NK-92 (cell line): ENCODE measurements around the gene BRD4.

ENCODE experiments used
- DNase-seq: peaks from one replicate; lab custom pipeline; 2025; ENCODE audit not compliant: unreplicated experiment; lab: John Stamatoyannopoulos, UW

The BRD4 gene

DNA sequence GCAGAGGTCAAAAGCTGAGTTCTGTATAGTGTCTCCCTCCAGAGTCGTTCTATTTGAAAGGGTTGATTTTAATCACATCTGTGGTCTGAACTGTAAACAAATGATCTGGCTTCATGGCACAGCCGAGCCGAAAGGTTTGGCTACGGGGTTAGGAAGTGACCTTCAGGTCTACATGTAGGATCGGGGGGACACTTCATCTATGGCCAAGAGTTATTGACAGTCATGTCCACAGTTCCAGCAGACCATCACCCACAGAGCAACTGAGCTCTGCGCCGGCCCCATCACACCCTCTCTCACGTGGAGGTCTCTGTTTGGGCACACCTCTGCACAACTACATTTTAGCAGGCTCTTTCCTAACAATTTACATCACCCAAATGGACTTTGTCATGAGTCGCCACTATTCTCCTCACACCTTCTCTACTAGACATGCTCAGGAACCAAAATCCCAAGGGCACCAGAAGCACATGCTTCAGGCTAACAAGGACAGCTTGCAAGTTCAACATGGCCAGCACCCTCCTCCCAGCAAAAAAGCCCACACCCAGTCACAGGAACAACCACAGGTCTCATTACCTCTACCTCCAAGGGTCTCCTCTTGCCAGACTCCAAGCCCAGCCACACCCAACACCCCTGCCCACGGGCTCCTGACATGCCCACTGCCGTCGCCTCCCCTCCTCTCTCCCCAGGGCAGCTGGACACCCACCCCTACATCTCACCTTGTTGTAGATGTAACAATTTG lies 64.0 kb downstream of the BRD4 start:
- DNase-seq: no peak

DNA sequence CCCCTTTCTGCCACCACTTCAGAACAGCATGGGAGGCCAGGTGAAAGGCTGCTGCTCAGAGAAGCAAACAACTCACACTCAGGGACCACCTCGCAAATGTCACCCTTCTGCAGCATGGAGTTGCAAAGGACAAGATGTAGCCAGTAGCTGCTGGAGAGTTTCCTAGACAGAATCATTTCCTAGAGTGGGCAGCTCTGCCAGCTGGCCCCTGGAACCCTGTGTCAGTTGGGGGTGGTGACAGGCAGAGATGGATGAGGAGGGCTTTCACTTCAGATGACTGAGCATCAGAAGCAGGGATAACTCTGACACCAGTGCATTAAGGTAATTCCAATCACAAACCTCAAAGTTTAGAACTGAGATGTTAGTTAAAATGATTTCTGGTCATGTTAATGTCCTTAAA lies 65.7 kb downstream of the BRD4 start:
- DNase-seq: no peak

DNA sequence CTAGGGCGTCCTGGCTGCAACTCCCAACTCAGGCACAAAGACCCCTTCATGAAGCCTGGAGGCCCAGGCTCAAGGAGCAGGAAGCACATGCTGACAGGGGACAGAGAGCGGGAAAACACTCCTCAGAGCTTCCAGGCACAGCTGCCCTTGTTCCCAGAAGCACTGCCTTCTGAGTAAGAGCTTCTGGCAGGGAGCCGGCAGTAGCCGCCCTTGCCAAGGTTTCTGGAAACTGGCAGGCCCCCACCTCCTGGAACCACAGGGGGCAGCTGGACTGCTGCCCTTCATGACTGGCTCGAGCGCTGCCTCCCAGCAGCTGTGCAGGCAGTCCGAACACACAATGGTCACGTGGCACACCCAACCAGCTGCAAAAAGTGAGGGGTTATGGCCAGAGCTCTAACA lies 66.5 kb downstream of the BRD4 start:
- no peak for DNase-seq

DNA sequence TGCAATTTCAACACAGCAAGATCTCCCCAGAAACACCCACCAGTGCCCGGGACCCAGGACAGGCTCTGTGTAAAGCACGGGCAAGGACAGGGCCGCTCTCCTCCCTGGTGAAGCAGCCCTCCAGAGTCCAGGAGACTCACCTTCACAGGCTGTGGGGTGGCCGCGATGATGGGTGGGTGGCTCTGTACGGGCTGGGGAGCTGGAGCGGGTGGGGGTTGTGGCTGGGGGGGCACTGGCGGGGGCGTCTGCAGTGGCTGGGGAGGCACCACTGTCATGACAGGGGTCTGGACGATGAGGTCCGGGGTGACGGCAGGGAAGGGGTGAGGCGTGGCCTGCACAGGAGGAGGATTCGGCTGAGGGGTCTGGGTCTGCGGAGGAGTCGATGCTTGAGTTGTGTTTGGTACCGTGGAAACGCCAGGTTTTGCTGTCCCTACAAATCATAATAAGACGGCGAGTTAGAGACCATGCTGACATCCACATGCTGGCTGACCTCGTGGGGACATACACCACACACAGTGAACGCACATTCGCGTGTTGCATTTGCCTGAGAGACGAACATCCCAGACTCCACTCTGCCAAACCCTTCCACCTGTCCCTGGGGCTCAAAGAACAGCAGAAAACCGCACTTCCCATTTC lies 67.0 kb downstream of the BRD4 start:
- no peak for DNase-seq

DNA sequence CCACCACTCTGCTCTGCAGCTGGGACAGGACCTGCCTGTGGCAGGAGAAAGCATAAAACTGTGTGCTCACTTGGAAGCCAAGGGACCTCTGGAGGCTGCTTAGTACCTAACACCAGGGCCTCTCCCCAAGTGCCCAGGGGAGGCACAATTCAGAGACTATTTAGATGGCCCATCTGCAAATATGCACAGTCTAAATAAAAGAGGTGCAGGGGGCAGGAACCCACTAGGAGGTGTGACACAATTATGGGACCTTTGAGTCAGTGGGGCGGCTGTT lies 67.5 kb downstream of the BRD4 start:
- DNase-seq: no peak

DNA sequence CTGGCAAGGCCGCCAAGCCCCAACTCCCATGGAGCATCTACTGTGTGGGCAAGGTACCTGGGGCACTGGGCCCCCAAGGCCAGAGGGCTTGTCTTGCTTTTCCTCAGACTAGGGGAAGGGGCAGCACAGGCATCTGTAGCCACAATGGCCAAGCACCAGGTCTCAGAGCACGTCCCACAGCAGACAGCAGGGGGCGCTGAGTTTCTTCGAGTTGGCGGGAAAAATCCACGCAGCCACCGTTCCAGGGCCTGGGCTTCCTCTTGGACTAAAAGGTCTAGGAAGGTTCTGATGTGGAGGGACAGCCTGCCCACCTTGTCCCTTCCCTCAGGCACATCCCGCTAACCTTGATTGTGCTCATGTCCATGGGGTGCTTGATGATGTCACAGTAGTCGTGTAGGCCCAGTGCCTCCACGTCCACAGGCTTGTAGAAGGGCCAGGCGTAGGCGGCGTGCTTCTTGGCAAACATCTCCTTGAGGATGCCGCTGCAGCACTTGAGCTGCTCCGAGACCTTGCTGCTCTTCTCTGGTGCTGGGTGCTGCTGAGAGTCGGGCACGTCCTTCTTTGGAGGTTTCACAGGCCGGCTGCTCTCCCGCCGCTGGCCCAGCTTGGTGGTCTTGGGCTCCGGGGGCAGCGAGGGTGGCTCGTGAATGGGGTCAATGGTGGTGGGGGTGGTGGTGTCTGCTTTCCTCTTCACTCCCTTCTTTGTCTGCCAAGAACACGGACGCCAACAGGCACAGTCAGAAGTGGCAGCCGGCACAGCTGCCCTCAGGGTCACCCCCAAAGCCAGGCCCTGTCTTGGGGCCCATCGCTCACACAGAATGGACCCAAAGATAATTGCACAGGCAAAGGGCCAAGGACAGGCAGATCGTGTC lies 68.0 kb downstream of the BRD4 start:
- no peak for DNase-seq

DNA sequence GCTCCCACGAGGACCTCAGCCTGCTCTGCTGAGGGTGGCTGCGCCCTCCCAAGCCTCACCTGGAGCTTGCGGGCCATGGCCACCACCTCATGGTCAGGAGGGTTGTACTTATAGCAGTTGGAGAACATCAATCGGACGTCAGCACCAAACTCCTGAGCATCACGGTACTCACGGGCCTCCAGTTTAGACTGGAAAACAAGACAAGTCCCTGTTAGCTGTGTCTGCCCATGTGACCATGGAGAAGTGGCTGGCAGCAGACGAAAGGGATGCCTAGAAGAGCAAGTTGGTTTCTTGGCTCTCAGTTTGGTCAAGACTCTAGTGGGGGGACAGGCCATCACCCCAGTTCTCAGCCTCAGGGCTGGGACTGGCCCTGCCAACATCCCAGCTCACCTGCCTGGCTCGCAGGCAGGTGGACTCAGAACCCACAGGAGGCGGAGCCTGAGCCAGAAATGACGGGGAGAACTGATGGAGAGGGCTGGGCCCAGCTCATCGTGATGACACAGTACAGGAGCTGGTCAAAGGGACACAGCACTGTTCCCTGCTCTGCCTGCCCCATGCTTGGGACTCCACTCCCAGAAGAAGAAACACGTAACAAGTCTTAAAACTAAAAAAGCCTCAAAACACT lies 68.9 kb downstream of the BRD4 start:
- no peak for DNase-seq

DNA sequence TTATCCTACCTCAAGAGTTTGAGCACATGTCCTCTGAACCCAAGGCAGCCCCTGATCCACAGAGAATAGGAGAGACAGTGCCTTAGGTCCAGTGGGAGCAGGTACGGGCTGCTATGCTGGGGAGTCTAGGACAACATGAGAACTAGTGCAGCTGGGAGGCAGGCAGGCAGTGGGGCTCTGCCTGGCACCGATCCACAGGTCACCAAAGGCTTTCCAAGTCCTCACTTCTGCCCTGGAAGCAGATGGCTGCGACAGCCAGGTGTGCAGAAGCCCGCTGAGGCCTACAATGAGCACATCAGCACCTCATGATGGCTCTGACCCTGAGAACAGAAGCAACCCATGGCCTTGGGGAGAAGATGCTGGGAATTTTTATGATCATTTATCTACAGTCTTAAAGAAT lies 70.3 kb downstream of the BRD4 start:
- DNase-seq: no peak

DNA sequence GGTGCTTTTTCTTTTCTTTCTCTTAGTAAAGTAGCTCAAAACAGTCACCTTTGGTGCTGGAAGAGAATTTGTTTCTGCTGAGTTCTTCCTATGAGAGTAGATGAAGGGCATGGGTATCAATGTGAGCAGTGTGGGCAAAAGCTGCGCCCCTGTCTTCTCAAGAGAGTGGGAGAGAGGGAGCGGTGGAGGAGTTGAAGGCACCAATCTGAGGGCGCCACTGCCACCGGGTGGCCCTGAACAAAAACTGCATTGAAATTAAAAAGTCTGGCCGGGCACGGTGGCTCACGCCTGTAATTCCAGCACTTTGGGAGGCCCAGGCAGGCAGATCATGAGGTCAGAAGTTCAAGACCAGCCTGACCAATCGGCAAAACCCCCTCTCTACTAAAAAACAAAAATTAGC lies 71.4 kb downstream of the BRD4 start:
- no peak for DNase-seq

DNA sequence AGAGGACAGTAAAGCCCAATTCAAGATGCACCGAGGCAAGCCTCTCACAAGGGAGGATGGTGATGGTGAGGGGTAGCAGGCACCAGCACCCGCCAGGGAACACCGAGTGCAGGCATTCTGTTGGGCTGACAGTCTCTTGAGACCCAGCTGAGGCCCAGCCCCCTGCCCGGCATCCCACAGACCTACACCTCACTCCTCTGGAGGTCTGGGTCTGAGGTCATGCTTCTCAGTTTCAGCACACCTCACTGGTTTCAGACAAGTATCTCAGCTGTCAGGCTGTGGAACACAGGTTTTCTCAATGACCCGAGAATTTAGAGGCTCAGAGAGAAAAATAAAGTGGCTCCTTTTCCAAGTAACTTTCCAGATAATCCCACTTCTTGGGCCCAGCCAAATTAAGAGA lies 72.4 kb downstream of the BRD4 start:
- DNase-seq: no peak

DNA sequence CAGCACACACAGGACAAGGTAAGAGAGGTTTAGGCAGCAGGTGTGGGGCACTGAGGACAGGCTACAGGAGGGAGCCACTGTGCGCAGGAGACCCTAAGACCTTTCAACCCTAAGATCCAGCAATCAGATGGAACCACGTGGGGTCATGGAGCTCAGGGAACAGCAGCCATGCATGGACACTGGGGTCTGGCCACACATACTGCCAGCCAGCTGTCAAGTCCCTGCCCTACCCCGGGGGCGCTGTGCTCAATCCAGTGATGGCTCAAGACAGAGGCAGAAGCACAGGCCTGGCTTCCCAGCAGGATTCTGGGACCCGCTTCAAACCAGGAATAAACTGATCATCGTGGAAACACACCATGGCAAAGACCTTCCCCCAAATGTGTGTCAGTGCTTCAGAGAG lies 74.6 kb downstream of the BRD4 start:
- DNase-seq: no peak

DNA sequence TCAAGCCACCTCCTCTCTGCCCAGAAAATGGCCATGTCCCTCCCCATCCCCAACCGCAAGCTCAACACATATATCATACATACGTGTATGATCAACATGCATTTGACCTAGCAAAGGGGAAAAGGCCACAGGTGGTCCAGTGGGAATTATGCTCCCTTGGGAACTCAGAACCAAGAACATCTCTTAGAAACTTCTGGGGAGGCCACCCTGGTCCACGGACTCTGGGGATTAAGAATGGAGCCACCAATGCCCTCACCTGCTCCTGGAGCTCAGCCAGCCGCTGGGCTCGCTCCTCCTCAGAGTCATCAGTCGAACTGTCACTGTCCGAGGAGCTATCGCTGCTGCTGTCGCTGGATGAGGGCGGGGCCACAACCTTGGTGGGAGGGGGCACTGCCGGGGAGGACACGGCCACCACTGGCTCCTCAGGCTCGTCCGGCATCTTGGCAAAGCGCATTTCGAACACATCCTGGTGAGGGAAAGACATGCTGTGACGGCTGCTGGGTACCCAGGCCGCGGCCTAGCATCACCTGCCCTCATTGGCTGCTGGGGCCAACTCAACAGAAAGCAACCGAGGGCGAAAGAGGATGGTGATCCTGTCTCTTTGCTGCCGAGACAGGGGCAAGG lies 75.5 kb downstream of the BRD4 start:
- no peak for DNase-seq

DNA sequence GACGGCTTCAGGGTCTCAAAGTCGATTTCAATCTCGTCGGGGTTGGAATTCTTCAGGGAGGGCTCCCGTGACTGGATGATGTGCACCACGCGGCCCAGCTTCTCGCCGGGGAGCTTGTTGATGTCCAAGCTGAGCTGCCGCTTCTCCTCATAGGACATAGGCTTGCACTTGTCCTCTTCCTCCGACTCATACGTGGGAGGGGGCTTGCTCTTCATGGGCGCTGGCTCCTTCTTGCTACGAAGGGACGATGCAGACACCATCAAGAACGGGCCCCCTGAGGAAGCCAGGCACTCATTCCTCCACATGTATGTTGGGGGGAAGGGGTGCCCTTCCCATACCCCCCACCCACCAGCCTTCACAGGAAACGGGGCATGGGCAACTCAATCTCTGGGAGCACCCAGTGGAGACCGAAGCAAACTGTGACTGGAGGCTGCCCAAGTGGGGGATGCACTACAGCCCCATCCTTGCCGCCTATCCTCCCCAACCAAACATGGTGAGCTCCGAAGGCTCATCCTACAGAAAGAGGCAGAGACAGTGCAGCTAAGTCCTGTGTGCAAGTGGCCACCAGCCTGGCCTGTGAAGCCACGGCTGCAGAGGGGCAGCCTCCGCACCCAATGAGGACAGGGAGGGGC lies 76.9 kb downstream of the BRD4 start:
- no peak for DNase-seq

DNA sequence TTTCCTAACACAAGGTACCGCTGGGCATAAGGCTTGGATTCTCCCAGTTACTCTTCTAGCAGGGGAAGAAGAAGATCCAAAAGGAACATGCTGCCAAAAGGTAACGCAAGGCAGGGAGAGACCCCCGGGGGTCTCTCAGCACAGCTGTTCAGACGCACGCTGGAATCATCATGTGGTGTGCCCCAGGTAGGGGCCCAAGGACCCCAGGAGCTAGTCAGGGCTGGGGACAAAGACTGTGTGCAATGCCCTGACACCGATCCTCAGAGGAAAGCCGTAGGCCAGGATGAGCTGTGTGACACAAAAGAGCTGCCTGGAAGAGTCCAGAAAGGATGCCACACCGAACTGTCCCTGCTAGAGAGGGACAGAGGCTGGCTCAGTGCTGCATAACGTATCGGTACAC lies 77.8 kb downstream of the BRD4 start:
- DNase-seq: no peak

DNA sequence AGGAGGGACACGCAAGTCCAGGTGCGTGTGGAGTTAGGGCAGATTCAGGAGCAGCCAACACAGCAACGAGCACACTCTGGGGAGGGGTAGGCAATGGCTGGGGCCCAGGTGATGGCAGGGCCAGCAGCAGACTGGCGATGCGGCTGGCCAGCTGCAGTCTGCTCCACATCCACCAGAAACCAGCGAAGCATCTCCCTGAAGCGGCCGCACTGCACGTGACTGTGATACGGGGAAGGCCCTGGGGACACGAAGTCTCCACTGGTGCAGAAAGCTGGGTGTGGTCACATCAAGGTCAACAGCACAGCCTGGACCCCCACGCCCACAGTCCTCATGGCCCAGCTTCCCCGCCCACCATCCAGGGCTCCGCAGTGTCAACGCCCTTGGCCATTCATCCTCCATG lies 78.8 kb downstream of the BRD4 start:
- DNase-seq: no peak

DNA sequence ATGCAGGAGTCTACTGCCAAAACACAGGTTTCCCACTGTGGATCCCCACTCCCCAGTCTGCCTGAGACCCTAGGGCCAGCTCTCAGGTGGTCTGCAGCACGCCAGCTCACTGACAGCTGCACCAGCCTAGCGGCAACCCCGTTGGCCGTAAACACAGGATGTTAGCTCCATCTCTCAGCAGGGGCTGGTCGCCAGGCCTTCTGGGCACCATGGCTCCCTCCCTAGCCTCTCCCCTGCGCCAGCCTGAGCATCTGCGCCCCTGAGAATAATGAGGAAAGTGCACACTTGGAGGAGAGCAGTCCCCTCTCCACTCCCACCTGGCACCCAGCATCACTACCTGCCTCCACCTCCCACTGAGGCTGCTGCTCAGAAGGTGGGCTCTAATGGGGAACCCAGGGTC lies 79.3 kb downstream of the BRD4 start:
- no peak for DNase-seq

DNA sequence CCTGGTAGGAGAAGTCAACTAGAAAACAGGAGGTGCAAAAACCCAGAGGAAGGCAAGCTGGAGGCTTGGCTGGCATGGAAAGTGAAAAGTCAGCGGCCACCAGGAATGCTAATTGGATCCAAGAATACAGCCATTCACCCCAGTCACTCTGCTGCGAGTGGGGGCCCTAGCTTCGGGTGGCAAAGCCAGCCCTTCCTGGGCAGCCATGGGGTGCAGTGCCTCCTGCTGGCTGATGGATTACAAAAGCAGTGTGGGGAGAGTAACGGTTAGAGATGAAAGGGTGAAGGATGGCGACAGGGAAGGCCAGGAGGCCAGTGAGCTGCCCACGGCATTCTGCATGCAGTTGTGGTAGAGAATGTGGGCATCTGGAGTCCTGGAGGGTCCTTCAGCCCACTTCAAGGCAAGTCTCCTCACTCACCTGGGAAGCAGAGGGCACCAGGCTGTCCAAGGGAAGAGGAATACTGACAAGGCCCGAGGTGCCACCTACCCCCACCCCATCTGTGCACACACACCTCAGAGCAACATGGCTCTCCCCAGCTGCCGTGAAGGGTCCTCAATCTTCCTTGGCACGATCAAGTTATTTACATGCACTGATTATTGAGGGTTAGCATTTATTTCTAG lies 79.8 kb downstream of the BRD4 start:
- DNase-seq: no peak

DNA sequence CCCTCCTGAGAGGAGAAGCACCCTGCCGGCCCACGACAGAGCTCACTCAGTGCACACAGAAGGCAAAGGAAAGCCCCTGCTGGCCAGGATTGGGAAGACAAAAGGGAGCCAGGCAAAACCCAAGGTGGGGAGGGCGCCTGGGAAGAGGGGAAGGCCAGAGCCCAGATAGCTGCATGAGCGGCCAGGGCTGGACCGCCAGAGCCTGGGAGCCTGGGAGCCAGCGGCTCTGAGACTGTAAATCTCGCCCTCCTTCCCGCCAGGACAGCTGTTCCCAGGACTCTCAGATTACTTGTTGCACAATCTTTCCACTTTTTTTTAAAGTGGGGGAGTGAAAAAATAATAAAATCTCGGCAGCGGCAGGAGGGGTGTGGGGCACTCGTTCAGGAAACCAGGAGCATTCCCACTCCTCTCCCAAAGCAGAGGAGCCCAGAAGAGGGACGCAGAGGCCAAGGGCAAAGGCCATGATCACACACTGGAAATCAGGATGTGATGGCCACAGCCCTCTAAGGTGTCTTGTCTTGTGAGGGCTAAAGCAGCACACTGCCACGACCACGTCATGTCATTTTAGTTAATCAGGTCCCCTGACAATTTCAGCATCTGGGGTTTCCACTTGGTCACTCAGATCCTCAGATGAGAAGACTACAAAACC lies 80.5 kb downstream of the BRD4 start:
- no peak for DNase-seq

DNA sequence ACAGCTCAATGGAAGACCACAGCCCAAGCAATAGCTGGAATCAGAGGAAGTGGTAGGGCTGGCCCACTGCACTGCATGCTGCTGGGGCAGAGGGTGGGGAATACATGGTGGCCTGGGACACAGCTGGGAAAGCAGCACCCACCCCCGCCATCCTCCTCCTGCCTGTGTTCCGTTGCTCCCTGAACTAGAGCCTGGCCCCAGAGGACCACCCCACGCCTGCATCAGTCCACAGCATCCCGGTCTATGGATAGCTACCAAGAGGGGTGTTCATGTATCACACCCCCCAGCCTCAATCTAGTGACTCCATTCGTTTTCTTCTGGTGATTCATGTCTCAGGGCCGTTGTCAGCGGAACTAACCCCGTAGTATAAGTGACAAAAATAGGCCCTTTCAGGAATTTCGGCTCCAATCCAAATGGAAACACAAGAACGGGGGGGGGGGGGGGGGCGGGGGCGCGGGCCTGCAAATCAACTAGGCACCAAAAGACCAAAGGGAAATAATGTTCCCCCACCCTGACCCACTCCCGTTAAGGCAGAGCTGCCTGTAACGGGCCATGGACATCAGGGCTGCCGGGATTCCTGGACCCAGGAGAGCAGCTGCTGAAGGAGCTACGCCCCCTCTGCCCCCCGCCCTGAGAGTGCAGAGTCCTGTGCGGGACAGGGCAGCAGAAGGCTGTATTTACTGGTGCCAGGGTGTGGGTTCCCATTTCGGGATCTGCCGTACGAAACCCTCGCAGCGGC lies 81.2 kb downstream of the BRD4 start:
- DNase-seq: no peak
